Lower leg skin (tissue), 4 donors: ENCODE measurements around the gene METTL25B. TPM values are rescaled to one million over a fixed set of nuclear protein-coding genes. Genes with fewer than 3 reads are reported as not detected.

Experiments used
- DNase-seq, 2 donors: peaks; one replicate each; pipeline ENCODE4 v3.0.0-alpha.2; 2019; ENCODE audit warnings: low spot score in 2 of 2
- H3K4me3 ChIP-seq: fragments of 200-600 bp; sonication (generic); 2 replicates; pipeline ENCODE4 v1.5.1; 2017; ENCODE audit warnings: mild to moderate bottlenecking, low read depth; ENCODE audit not compliant: poor library complexity, severe bottlenecking
- POLR2A ChIP-seq, 2 donors: fragments of 450-650 bp; IDR thresholded peaks; one replicate each; pipeline ENCODE4 v1.6.1; 2016 to 2017; ENCODE audit warnings: antibody characterized with exemption in 2 of 2, mild to moderate bottlenecking in 1 of 2, moderate library complexity in 1 of 2
- WGBS, 2 donors: methylation state at CpG; one replicate each; pipeline ENCODE4 v1.1.5; 2018; 5-methylcytosine and 5-hydroxymethylcytosine counted together
- intact Hi-C: fragments of 100-400 bp; cut with DNase I; formaldehyde crosslinking; loops from one replicate; pipeline ENCODE4 v1.15.0; 2023; ENCODE audit warnings: low total_unique reads
- total RNA-seq, 4 donors: library from RNA; depleted of rRNA; stranded (reverse); fragments of >200 nt; gene quantifications; one replicate each; pipeline ENCODE4 v1.1.0, GENCODE V29; 2016
- TF ChIP-seq, protein P1 (sequence below), 3 donors: fragments of 450-650 bp; IDR thresholded peaks; one replicate each; pipeline ENCODE4 v1.5.1; 2016; ENCODE audit warnings: antibody characterized with exemption in 3 of 3, mild to moderate bottlenecking in 3 of 3, moderate library complexity in 2 of 3

The METTL25B gene
- total RNA-seq, 4 donors from 2014 or later, result 20.3 to 39.0 (median 28.2) TPM

- no peak for DNase-seq
- 8 to 11% methylated on average over 12 to 13 of the region's 13 CpGs for WGBS, 2 donors
- TF ChIP-seq, protein P1, sequence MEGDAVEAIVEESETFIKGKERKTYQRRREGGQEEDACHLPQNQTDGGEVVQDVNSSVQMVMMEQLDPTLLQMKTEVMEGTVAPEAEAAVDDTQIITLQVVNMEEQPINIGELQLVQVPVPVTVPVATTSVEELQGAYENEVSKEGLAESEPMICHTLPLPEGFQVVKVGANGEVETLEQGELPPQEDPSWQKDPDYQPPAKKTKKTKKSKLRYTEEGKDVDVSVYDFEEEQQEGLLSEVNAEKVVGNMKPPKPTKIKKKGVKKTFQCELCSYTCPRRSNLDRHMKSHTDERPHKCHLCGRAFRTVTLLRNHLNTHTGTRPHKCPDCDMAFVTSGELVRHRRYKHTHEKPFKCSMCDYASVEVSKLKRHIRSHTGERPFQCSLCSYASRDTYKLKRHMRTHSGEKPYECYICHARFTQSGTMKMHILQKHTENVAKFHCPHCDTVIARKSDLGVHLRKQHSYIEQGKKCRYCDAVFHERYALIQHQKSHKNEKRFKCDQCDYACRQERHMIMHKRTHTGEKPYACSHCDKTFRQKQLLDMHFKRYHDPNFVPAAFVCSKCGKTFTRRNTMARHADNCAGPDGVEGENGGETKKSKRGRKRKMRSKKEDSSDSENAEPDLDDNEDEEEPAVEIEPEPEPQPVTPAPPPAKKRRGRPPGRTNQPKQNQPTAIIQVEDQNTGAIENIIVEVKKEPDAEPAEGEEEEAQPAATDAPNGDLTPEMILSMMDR (IDR thresholded peaks at IDR 0.05), result no peak
- TF ChIP-seq POLR2A (IDR thresholded peaks at IDR 0.05), result no peak
- no peak overlapping the region for H3K4me3 ChIP-seq
- intact Hi-C loops, result loop anchor here (1.0 kb wide), 1 partner anchor 34 kb away; no protein-coding TSS in a partner anchor
Measured at GRCh38 chr1:156692441-156692924, 35.8 kb upstream of the METTL25B start.

GRCh38 chr1:156692925-156693847 is 35.1 kb upstream of the METTL25B start:
- intact Hi-C loops, result loop anchor here (1.0 kb wide), 1 partner anchor 33 kb away; no protein-coding TSS in a partner anchor
- DNase-seq, result no peak
- no peak overlapping the region for H3K4me3 ChIP-seq
- WGBS, 2 donors, result 47% methylated on average over 15 of the region's 16 CpGs
- no peak for TF ChIP-seq POLR2A (IDR thresholded peaks at IDR 0.05)
- TF ChIP-seq, protein P1 (IDR thresholded peaks at IDR 0.05), result no peak

DNA sequence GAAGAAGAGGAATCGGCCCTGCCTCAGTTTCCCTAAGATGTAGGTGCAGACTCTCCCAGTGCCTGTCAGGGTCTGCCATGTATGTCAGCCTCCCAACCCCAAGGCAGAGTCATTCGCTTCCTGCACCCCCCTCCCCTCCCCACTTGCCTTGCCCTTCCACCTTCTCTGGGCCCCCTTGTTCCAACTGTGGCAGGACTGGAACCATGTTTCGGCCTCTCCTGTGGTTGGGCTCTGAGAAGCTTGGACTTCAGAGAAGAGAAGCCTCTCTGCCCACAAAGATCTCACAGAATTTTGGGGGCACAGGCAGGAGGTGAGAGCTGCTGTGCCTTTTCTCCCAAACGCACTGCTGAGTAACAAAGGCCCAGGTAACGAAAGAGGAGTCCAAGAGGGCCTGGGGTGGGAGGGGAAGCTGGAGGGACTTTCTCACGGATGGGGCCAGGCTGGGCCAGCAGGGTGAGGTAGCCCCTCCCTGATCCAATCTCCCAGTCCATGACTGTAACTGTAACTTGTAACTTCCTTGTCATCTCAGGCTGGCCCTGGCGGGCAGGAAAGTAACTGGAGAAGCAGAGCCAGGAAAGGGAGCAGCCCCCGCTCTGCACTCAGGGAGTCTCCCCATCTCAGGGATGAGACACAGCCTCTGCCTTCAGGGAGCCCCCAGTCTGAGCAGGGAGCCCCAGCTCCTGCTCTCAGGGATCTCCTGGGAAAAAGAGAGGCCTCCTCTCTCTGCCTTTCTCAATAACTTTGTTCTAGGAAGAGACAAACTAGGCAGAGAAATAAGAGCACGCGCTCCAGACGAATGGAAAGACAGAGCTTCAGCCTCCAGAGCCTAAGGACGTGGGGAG is 34.2 kb upstream of the METTL25B start:
- TF ChIP-seq, protein P1 (IDR thresholded peaks at IDR 0.05), result no peak
- no peak for TF ChIP-seq POLR2A (IDR thresholded peaks at IDR 0.05)
- WGBS, 2 donors, result 59 to 68% methylated on average over 12 of the region's 12 CpGs
- DNase-seq, result no peak
- no peak overlapping the region for H3K4me3 ChIP-seq
- intact Hi-C loops, result no loop called here

GRCh38 chr1:156694690-156694962 is 33.6 kb upstream of the METTL25B start:
- 46 to 68% methylated on average over 5 of the region's 5 CpGs for WGBS, 2 donors

DNA sequence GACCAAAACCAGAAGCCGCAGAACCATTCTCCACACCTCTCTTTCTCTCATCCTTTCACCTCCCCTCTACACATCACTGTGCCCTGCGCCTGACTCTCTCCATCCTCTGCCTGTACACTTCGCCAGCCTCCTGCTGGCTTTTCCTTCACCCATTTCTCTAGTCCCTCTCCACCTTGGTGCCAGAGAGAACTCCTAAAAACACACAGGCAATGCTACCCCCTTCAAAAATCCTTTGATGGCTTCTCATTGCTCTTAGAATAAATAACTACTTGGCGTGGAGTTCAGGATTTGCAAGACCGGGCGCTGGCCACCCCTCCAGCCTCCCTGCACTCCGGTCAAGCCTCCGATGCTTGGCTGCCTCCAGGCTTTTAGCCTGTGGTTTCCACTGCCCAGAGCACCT is 31.5 kb upstream of the METTL25B start:
- intact Hi-C loops, result no loop called here
- no peak for DNase-seq

More at GRCh38 chr1:156694690-156694962, 33.6 kb upstream of the METTL25B start:
- no peak overlapping the region for H3K4me3 ChIP-seq
- DNase-seq, result no peak
- TF ChIP-seq, protein P1 (IDR thresholded peaks at IDR 0.05), result no peak
- no peak for TF ChIP-seq POLR2A (IDR thresholded peaks at IDR 0.05)
- intact Hi-C loops, result no loop called here

More for the DNA sequence above, 31.5 kb upstream of the METTL25B start:
- WGBS, 2 donors, result 82 to 90% methylated on average over 8 of the region's 8 CpGs
- H3K4me3 ChIP-seq, result no peak overlapping the region
- TF ChIP-seq POLR2A (IDR thresholded peaks at IDR 0.05), result no peak
- TF ChIP-seq, protein P1 (IDR thresholded peaks at IDR 0.05), result no peak
